GM18861 (cell line): ENCODE measurements around the gene GPC1.
"Not testable (repeated sequence)": the region's sequence is repeated elsewhere in the genome, so short reads cannot be mapped to it uniquely, and the experiment has no call there.

ENCODE experiments used
- ATAC-seq: cut with Tn5 transposase; IDR thresholded peaks from one replicate; pipeline ENCODE4 v1.9.1; 2021; ENCODE audit not compliant: unreplicated experiment

GPC1 gene

GRCh38 chr2:240497082-240497481, 61.6 kb downstream of the GPC1 start:
- not testable (repeated sequence) for ATAC-seq

GRCh38 chr2:240498171-240498957, 62.9 kb downstream of the GPC1 start:
- ATAC-seq: no peak

- ATAC-seq: no peak
These were observed 63.4 kb downstream of the GPC1 start for GRCh38 chr2:240498958-240499260.

GRCh38 chr2:240499309-240500301, 64.1 kb downstream of the GPC1 start:
- no peak for ATAC-seq

GRCh38 chr2:240500561-240501423, 65.3 kb downstream of the GPC1 start:
- ATAC-seq: no peak

- ATAC-seq: no peak
These were observed 66.1 kb downstream of the GPC1 start for GRCh38 chr2:240501531-240501991.

- no peak for ATAC-seq
These were observed 66.6 kb downstream of the GPC1 start for GRCh38 chr2:240502059-240502429.

- no peak for ATAC-seq
These were observed 67.1 kb downstream of the GPC1 start for GRCh38 chr2:240502430-240503121.

- ATAC-seq: no peak
These were observed 67.9 kb downstream of the GPC1 start for GRCh38 chr2:240503375-240503774.

- ATAC-seq: no peak
These were observed 68.4 kb downstream of the GPC1 start for GRCh38 chr2:240503848-240504247.

GRCh38 chr2:240505910-240506309, 70.4 kb downstream of the GPC1 start:
- ATAC-seq: no peak

- ATAC-seq: no peak
These were observed 71.1 kb downstream of the GPC1 start for GRCh38 chr2:240506406-240507059.

- no peak for ATAC-seq
These were observed 71.8 kb downstream of the GPC1 start for GRCh38 chr2:240507060-240507777.

- ATAC-seq: no peak
These were observed 72.4 kb downstream of the GPC1 start for GRCh38 chr2:240507778-240508251.

- ATAC-seq: no peak
These were observed 73.5 kb downstream of the GPC1 start for GRCh38 chr2:240508832-240509545.

GRCh38 chr2:240509667-240510512, 74.4 kb downstream of the GPC1 start:
- no peak for ATAC-seq

- ATAC-seq: no peak
These were observed 75.2 kb downstream of the GPC1 start for GRCh38 chr2:240510513-240511210.
